Measurements from ENCODE around the gene THYN1.

THYN1 gene

GRCh38 chr11:134246100-134246499 lies 7.1 kb downstream of the THYN1 start:
- no peak for DNase-seq

GRCh38 chr11:134245434-134245833 lies 7.7 kb downstream of the THYN1 start:
- no peak for DNase-seq

GRCh38 chr11:134244593-134244992 lies 8.6 kb downstream of the THYN1 start:
- no peak for DNase-seq

- DNase-seq, result no peak
These were observed 9.2 kb downstream of the THYN1 start for GRCh38 chr11:134243913-134244312.

- no peak for DNase-seq
These were observed 10.8 kb downstream of the THYN1 start for GRCh38 chr11:134242376-134242775.

- DNase-seq, result no peak
These were observed 12.6 kb downstream of the THYN1 start for GRCh38 chr11:134240592-134240991.

GRCh38 chr11:134238956-134239355 lies 14.2 kb downstream of the THYN1 start:
- no peak for DNase-seq

GRCh38 chr11:134237557-134237922 lies 15.6 kb downstream of the THYN1 start:
- DNase-seq, result no peak

GRCh38 chr11:134236834-134237556 lies 16.2 kb downstream of the THYN1 start:
- no peak for DNase-seq

- no peak for DNase-seq
These were observed 17.8 kb downstream of the THYN1 start for GRCh38 chr11:134235399-134235798.

GRCh38 chr11:134233729-134234179 lies 19.4 kb downstream of the THYN1 start:
- no peak for DNase-seq

GRCh38 chr11:134231958-134232659 lies 21.0 kb downstream of the THYN1 start:
- no peak for DNase-seq

GRCh38 chr11:134230339-134230738 lies 22.8 kb downstream of the THYN1 start:
- DNase-seq, result no peak

GRCh38 chr11:134229126-134229790 lies 23.9 kb downstream of the THYN1 start:
- DNase-seq, result no peak

GRCh38 chr11:134228625-134229024 lies 24.5 kb downstream of the THYN1 start:
- no peak for DNase-seq

GRCh38 chr11:134226806-134227325 lies 26.3 kb downstream of the THYN1 start:
- no peak for DNase-seq

GRCh38 chr11:134224710-134225664 lies 28.2 kb downstream of the THYN1 start:
- DNase-seq, result peak; percentile 49

- DNase-seq, result peak; percentile 99
These were observed 29.1 kb downstream of the THYN1 start, which contains the start of the genes NCAPD3 and VPS26B for GRCh38 chr11:134223836-134224709. Gene NCAPD3, minus strand, starts transcription at chr11:134223967. Its CDS starts 41 bp downstream, at chr11:134223926. Gene VPS26B, plus strand, starts transcription at chr11:134224671. Its CDS starts 452 bp downstream, at chr11:134225123.

GRCh38 chr11:134223121-134223520 lies 30.0 kb downstream of the THYN1 start:
- no peak for DNase-seq

GRCh38 chr11:134216816-134217215 lies 36.3 kb downstream of the THYN1 start:
- no peak for DNase-seq

- no peak for DNase-seq
These were observed 37.3 kb downstream of the THYN1 start for GRCh38 chr11:134215836-134216235.

All from NCI-H2107 (cell line).